ENCODE data around the gene SRF. TPM values are rescaled to one million over a fixed set of nuclear protein-coding genes. Genes with fewer than 3 reads are reported as not detected.

SRF gene
- total RNA-seq, 1 donor from 2014 or later = 15.0 TPM

- Histone ChIP-seq H3K27ac (no peak overlapping the region), H3K9ac (peak overlapping the region; percentile 13), H4K20me1 (ENCODE audit: low read depth) (no peaks in the 10 kb centered on the region), H3K4me2 (no peak overlapping the region), H3K79me2 (ENCODE audit: low read depth) (no peaks in the 10 kb centered on the region), H3K9me3 (ENCODE audit: low read depth) (no peaks in the 10 kb centered on the region), H3K4me1 (no peaks in the 10 kb centered on the region), H2AFZ (replicated peaks) (no peak overlapping the region), H3K27me3 (no peaks in the 10 kb centered on the region), H3K36me3 (no peaks in the 10 kb centered on the region), H3K4me3 (no peak overlapping the region), H3F3A (ENCODE audit: low read depth) (no peaks in the 10 kb centered on the region)
- Mint-ChIP-seq H3K36me3 (peaks cover 6% of the 10 kb centered on the region), H3K4me1 (no peaks in the 10 kb centered on the region), H3K27me3 (ENCODE audit: insufficient read depth, low read depth) (peaks cover 6% of the 10 kb centered on the region), H3K4me3 (no peak overlapping the region), H3K27ac (peak overlapping the region; percentile 45), H3K9me3 (no peaks in the 10 kb centered on the region)
- no peak for TF ChIP-seq EZH2phosphoT487 (IDR thresholded peaks at IDR 0.05)
- no peak for TF ChIP-seq EZH2 (IDR thresholded peaks at IDR 0.05)
- TF ChIP-seq CTCF (IDR thresholded peaks at IDR 0.05) = no peak
- DNase-seq (ENCODE audit: low spot score) = no peak
Measured at GRCh38 chr6:43204271-43205105, 33.4 kb downstream of the SRF start.

DNA sequence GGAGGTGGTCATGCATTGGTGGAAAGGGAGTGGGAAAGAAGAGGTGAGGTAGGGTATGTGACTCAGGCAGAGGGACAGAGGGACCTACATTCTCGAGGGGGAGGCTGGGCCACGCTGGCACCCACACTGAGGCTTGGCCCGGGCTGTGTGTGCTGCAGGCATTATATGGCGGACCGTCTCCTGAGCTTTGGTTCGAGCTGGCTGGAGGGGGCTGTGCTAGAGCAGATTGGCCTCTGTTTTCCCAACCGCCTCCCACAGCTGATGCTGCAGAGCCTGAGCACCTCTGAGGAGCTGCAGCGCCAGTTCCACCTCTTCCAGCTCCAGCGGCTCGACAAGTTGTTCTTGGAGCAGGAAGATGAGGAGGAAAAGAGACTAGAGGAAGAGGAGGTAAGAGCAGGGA is 34.8 kb downstream of the SRF start:
- Mint-ChIP-seq H3K27ac (no peak overlapping the region), H3K27me3 (ENCODE audit: insufficient read depth, low read depth) (peaks cover 6% of the 10 kb centered on the region), H3K9me3 (no peaks in the 10 kb centered on the region), H3K36me3 (peaks cover 2% of the 10 kb centered on the region), H3K4me1 (no peaks in the 10 kb centered on the region), H3K4me3 (no peak overlapping the region)
- no peaks in the 10 kb centered on the region for H3F3A ChIP-seq (ENCODE audit: low read depth)
- H3K4me2 ChIP-seq = no peak overlapping the region
- H3K27me3 ChIP-seq = no peaks in the 10 kb centered on the region
- H3K79me2 ChIP-seq (ENCODE audit: low read depth) = no peaks in the 10 kb centered on the region
- H3K9me3 ChIP-seq (ENCODE audit: low read depth) = no peaks in the 10 kb centered on the region
- H3K36me3 ChIP-seq = no peaks in the 10 kb centered on the region
- no peak for DNase-seq (ENCODE audit: low spot score)
- H2AFZ ChIP-seq (replicated peaks) = no peak overlapping the region
- no peaks in the 10 kb centered on the region for H3K4me1 ChIP-seq
- H4K20me1 ChIP-seq (ENCODE audit: low read depth) = no peaks in the 10 kb centered on the region
- H3K27ac ChIP-seq = no peak overlapping the region
- no peak overlapping the region for H3K9ac ChIP-seq
- TF ChIP-seq EZH2 (IDR thresholded peaks at IDR 0.05) (no peak), CTCF (IDR thresholded peaks at IDR 0.05) (no peak), EZH2phosphoT487 (IDR thresholded peaks at IDR 0.05) (no peak)
- no peak overlapping the region for H3K4me3 ChIP-seq

GRCh38 chr6:43207286-43207685 is 36.2 kb downstream of the SRF start:
- Mint-ChIP-seq H3K27me3 (ENCODE audit: insufficient read depth, low read depth) (peaks cover 3% of the 10 kb centered on the region), H3K27ac (no peak overlapping the region)
- TF ChIP-seq CTCF (IDR thresholded peaks at IDR 0.05) (no peak), EZH2 (IDR thresholded peaks at IDR 0.05) (no peak), EZH2phosphoT487 (IDR thresholded peaks at IDR 0.05) (no peak)

More at GRCh38 chr6:43207286-43207685, 36.2 kb downstream of the SRF start:
- no peaks in the 10 kb centered on the region for H3K27me3 ChIP-seq
- no peak for DNase-seq (ENCODE audit: low spot score)
- no peak overlapping the region for H3K27ac ChIP-seq
- no peaks in the 10 kb centered on the region for H3F3A ChIP-seq (ENCODE audit: low read depth)
- no peaks in the 10 kb centered on the region for H4K20me1 ChIP-seq (ENCODE audit: low read depth)
- H3K9ac ChIP-seq = no peak overlapping the region
- H3K4me2 ChIP-seq = no peak overlapping the region
- no peak overlapping the region for H2AFZ ChIP-seq (replicated peaks)
- H3K79me2 ChIP-seq (ENCODE audit: low read depth) = no peaks in the 10 kb centered on the region
- no peaks in the 10 kb centered on the region for H3K9me3 ChIP-seq (ENCODE audit: low read depth)
- H3K4me3 ChIP-seq = no peak overlapping the region
- Mint-ChIP-seq H3K4me3 (no peak overlapping the region), H3K9me3 (no peaks in the 10 kb centered on the region), H3K36me3 (peaks cover 2% of the 10 kb centered on the region), H3K4me1 (no peaks in the 10 kb centered on the region)
- H3K36me3 ChIP-seq = no peaks in the 10 kb centered on the region
- H3K4me1 ChIP-seq = no peaks in the 10 kb centered on the region
